GM12873 (cell line): ENCODE measurements around the gene DCST2.

Source experiments
- CTCF ChIP-seq: IDR thresholded peaks from 2 replicates; pipeline ENCODE4 v1.5.1; 2012; ENCODE audit warnings: low read depth, mild to moderate bottlenecking, moderate library complexity, low read length, control low read depth; ENCODE audit not compliant: insufficient read depth; ENCODE audit errors: missing control alignments

The DCST2 gene

GRCh38 chr1:154998818-154999570 is 34.6 kb downstream of the DCST2 start:
- peak; percentile 97 for TF ChIP-seq CTCF

DNA sequence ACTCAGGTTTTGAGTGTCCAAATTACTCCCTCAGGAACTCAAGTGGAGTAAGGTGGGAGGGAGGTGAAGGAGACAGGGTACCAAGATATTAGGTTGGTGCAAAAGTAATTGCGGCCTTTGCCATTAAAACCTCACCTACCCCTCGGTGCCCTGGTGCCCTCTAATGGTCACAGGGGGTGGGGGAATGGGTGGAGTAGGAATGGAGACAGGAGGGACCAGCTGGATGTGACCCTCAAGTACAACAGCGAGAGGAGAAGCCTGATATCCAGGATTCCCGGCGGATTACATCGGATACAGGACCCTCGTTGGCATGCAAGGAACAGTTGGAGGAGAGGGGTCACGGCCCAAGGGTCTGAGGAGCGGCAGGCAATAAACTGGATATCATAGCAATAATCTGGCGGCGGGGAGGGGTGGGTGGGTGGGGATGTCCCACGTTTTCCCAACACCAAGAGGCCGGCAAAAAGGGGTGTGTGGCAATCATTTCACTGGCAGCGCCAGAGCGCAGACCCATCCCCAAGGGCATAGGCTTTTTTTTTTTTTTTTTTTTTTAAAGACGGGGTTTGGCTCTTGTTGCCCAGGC is 35.3 kb downstream of the DCST2 start:
- TF ChIP-seq CTCF: peak; percentile 27

DNA sequence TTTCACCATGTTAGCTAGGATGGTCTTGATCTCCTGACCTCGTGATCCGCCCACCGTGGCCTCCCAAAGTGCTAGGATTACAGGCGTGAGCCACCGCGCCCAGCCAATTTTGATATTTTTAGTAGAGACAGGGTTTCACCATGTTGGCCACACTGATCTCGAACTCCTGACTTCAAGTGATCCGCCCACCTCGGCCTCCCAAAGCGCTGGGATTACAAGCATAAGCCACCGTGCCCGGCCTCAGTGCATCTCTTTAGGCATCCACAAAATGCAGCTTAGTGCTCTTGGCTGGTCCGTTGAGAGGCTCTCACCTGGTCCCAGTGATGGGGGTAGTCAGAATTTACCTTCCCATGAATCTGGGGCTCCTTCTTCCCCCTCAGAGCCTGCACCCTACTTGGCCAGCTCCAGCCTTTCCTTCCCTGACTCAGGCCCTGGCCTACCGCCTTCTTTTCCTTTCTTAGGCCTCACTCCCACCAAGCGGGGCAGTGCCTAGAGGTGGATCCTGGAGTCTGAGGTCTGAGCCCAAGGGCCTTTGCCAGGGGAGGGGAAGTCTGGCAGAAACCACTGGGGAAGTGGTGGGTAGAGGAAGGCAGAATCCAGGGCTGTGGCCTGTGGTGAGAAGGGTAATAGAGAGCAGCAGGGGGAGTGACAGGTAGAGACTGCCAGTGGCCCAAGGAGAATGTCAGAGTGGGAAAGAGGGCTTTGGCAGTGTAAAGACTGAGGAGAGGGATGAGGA is 36.4 kb downstream of the DCST2 start:
- TF ChIP-seq CTCF: no peak

DNA sequence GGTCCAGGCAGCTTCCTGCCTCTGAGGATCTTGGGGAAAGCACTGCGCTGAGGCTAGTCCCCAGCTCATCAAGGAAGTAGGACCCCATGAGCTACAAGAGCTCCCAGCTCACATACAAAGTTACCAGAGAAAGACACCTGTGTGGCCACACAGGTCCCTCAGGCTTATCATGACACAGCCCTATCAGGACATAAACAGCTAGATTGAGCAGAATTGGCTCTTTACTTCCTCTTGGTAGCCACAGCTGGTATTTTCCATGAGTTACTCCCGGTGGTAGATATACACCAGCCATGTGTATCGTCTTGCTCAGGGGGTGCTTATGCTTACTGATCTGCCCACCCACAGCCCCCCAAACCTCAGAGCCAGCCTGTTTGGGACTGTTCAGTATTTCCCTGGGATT is 39.0 kb downstream of the DCST2 start:
- no peak for TF ChIP-seq CTCF

GRCh38 chr1:154994269-154994587 is 39.4 kb downstream of the DCST2 start:
- TF ChIP-seq CTCF: no peak

- no peak for TF ChIP-seq CTCF
Observed at GRCh38 chr1:154993572-154994268, 39.9 kb downstream of the DCST2 start, which contains the start of gene LENEP. TSS of gene LENEP (plus strand) at chr1:154993586. CDS start at chr1:154993608, 22 bp downstream.

- peak; percentile 11 for TF ChIP-seq CTCF
Observed at GRCh38 chr1:154992721-154993571, 40.6 kb downstream of the DCST2 start.
